ENCODE data around the gene USP33. TPM values are rescaled to one million over a fixed set of nuclear protein-coding genes. Genes with fewer than 3 reads are reported as not detected.
"Not testable (repeated sequence)": the region's sequence is repeated elsewhere in the genome, so short reads cannot be mapped to it uniquely, and the experiment has no call there.

The USP33 gene
- total RNA-seq, 4 donors from 2014 or later = 87.9 to 108 (median 88.7) TPM

- Histone ChIP-seq H3K4me3 (no peak overlapping the region), H3K4me1 (peaks cover 0 to 11% (median 0%) of the 10 kb centered on the region in 4 donors), H3K9me3 (peaks cover 0 to 28% (median 7%) of the 10 kb centered on the region in 4 donors), H3K27ac (no peak overlapping the region), H3K36me3 (peaks cover 0 to 45% (median 0%) of the 10 kb centered on the region in 3 donors), H3K27me3 (no peaks in the 10 kb centered on the region)
- no peak for DNase-seq (ENCODE audit: low spot score in 2 of 2)
- no peak for TF ChIP-seq CTCF (IDR thresholded peaks at IDR 0.05)
- no peak for TF ChIP-seq EP300 (IDR thresholded peaks at IDR 0.05)
- TF ChIP-seq POLR2A (IDR thresholded peaks at IDR 0.05) = no peak
These were observed 107.4 kb downstream of the USP33 start for GRCh38 chr1:77652268-77652667.

GRCh38 chr1:77649127-77649526, 110.5 kb downstream of the USP33 start:
- H3K27ac ChIP-seq = no peak overlapping the region
- no peak overlapping the region for H3K4me3 ChIP-seq
- H3K4me1 ChIP-seq = peaks cover 0 to 9% (median 1%) of the 10 kb centered on the region in 4 donors
- peaks cover 0 to 55% (median 0%) of the 10 kb centered on the region in 3 donors for H3K36me3 ChIP-seq
- no peak for TF ChIP-seq POLR2A (IDR thresholded peaks at IDR 0.05)
- TF ChIP-seq EP300 (IDR thresholded peaks at IDR 0.05) = no peak
- TF ChIP-seq CTCF (IDR thresholded peaks at IDR 0.05) = no peak
- 94 to 95% methylated on average over 2 of the region's 2 CpGs for WGBS, 2 donors
- no peak for DNase-seq (ENCODE audit: low spot score in 2 of 2)
- no peaks in the 10 kb centered on the region for H3K27me3 ChIP-seq
- peaks cover 0 to 32% (median 7%) of the 10 kb centered on the region in 4 donors for H3K9me3 ChIP-seq

GRCh38 chr1:77646224-77646623, 113.4 kb downstream of the USP33 start:
- Histone ChIP-seq H3K9me3 (peaks cover 0 to 32% (median 7%) of the 10 kb centered on the region in 4 donors), H3K4me1 (peaks cover 0 to 11% (median 4%) of the 10 kb centered on the region in 4 donors), H3K36me3 (peaks cover 0 to 42% (median 0%) of the 10 kb centered on the region in 3 donors)
- DNase-seq (ENCODE audit: low spot score in 2 of 2); H3K27ac ChIP-seq; H3K27me3 ChIP-seq; H3K4me3 ChIP-seq: not testable (repeated sequence)
- 96 to 99% methylated on average over 6 of the region's 6 CpGs for WGBS, 2 donors

Other genes starting within 250 kb of the USP33 start
- gene ZZZ3, start 77.2 kb downstream of the USP33 start, total RNA-seq = 10 to 100 TPM; 49.6 to 73.5 (median 52.2) TPM
- 10 to 100 TPM; 14.7 to 27.8 (median 21.2) TPM for gene MIGA1, start 19.8 kb upstream of the USP33 start, total RNA-seq
- gene NEXN, start 128.8 kb upstream of the USP33 start, total RNA-seq = 10 to 100 TPM; 18.0 to 22.8 (median 20.5) TPM
- 100 to 1,000 TPM in 3 of 4 donors, 10 to 100 TPM in 1; 99.0 to 136 (median 121) TPM for gene FUBP1, start 219.2 kb upstream of the USP33 start, total RNA-seq
- gene DNAJB4, start 245.1 kb upstream of the USP33 start, total RNA-seq = 10 to 100 TPM; 33.9 to 38.0 (median 35.6) TPM